ENCODE measurements around the gene ZDHHC17.

Gene ZDHHC17

GRCh38 chr12:76820888-76821482 is 57.1 kb downstream of the ZDHHC17 start:
- no peak for DNase-seq

- DNase-seq: no peak
These were observed 66.5 kb downstream of the ZDHHC17 start for GRCh38 chr12:76830436-76830835.

GRCh38 chr12:76836633-76837032 is 72.7 kb downstream of the ZDHHC17 start:
- no peak for DNase-seq

- no peak for DNase-seq
These were observed 83.3 kb downstream of the ZDHHC17 start for GRCh38 chr12:76847260-76847659.

- DNase-seq: no peak
These were observed 84.2 kb downstream of the ZDHHC17 start for GRCh38 chr12:76848132-76848531.

- no peak for DNase-seq
These were observed 88.2 kb downstream of the ZDHHC17 start for GRCh38 chr12:76852106-76852505.

- no peak for DNase-seq
These were observed 91.4 kb downstream of the ZDHHC17 start for GRCh38 chr12:76855271-76855670.

- DNase-seq: no peak
These were observed 92.2 kb downstream of the ZDHHC17 start for GRCh38 chr12:76856018-76856644.

- no peak for DNase-seq
These were observed 95.7 kb downstream of the ZDHHC17 start for GRCh38 chr12:76859611-76860010.

GRCh38 chr12:76860256-76860655 is 96.3 kb downstream of the ZDHHC17 start:
- DNase-seq: no peak

GRCh38 chr12:76863005-76863670 is 99.2 kb downstream of the ZDHHC17 start:
- DNase-seq: no peak

GRCh38 chr12:76863837-76864236 is 99.9 kb downstream of the ZDHHC17 start:
- no peak for DNase-seq

- DNase-seq: no peak
These were observed 101.0 kb downstream of the ZDHHC17 start for GRCh38 chr12:76864791-76865400.

GRCh38 chr12:76866151-76866567 is 102.2 kb downstream of the ZDHHC17 start:
- no peak for DNase-seq

- no peak for DNase-seq
These were observed 102.8 kb downstream of the ZDHHC17 start for GRCh38 chr12:76866726-76867125.

GRCh38 chr12:76871082-76871481 is 107.2 kb downstream of the ZDHHC17 start:
- no peak for DNase-seq

GRCh38 chr12:76871742-76872141 is 107.8 kb downstream of the ZDHHC17 start:
- DNase-seq: no peak

- DNase-seq: no peak
These were observed 108.5 kb downstream of the ZDHHC17 start for GRCh38 chr12:76872415-76872814.

GRCh38 chr12:76874027-76874426 is 110.1 kb downstream of the ZDHHC17 start:
- no peak for DNase-seq

- no peak for DNase-seq
These were observed 110.7 kb downstream of the ZDHHC17 start for GRCh38 chr12:76874491-76875190.

- no peak for DNase-seq
These were observed 112.8 kb downstream of the ZDHHC17 start for GRCh38 chr12:76876696-76877229.

GRCh38 chr12:76878099-76878898 is 114.4 kb downstream of the ZDHHC17 start:
- no peak for DNase-seq

All from inflammatory macrophage treated with lipopolysaccharide for 1 hour (primary cell).